NB4 (cell line): ENCODE measurements around the gene LILRB5.
"Not testable (repeated sequence)": the region's sequence is repeated elsewhere in the genome, so short reads cannot be mapped to it uniquely, and the experiment has no call there.

Experiments
- DNase-seq: peaks from one replicate; pipeline ENCODE4 v3.0.0; 2010; ENCODE audit warnings: low read depth
- H3K4me3 ChIP-seq: one replicate; pipeline ENCODE4 v1.5.1; 2011; ENCODE audit warnings: mild to moderate bottlenecking, low read depth, low read length, moderate library complexity
- CTCF ChIP-seq: IDR thresholded peaks from one replicate; pipeline ENCODE4 v1.5.1; 2012; ENCODE audit warnings: low read depth, low read length
- MYC ChIP-seq: IDR thresholded peaks from 2 replicates; pipeline ENCODE4 v1.6.1; 2011; ENCODE audit warnings: low read depth, low read length
- POLR2A ChIP-seq: IDR thresholded peaks from 2 replicates; pipeline ENCODE4 v1.6.1; 2011; ENCODE audit warnings: mild to moderate bottlenecking; ENCODE audit not compliant: insufficient read length; ENCODE audit errors: extremely low read depth
- TF ChIP-seq, protein P1 (sequence below): IDR thresholded peaks from 2 replicates; pipeline ENCODE4 v1.6.1; 2011; ENCODE audit warnings: low read depth, low read length

Gene LILRB5

GRCh38 chr19:54230031-54230430 is 27.0 kb downstream of the LILRB5 start:
- TF ChIP-seq MYC, result no peak
- no peak overlapping the region for H3K4me3 ChIP-seq
- DNase-seq, result no peak

- no peak for TF ChIP-seq MYC
- TF ChIP-seq CTCF, result no peak
- TF ChIP-seq, protein P1, sequence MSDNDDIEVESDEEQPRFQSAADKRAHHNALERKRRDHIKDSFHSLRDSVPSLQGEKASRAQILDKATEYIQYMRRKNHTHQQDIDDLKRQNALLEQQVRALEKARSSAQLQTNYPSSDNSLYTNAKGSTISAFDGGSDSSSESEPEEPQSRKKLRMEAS, result no peak
- TF ChIP-seq POLR2A, result no peak
- DNase-seq, result no peak
- no peak overlapping the region for H3K4me3 ChIP-seq
Measured at GRCh38 chr19:54229146-54229545, 27.9 kb downstream of the LILRB5 start.

DNA sequence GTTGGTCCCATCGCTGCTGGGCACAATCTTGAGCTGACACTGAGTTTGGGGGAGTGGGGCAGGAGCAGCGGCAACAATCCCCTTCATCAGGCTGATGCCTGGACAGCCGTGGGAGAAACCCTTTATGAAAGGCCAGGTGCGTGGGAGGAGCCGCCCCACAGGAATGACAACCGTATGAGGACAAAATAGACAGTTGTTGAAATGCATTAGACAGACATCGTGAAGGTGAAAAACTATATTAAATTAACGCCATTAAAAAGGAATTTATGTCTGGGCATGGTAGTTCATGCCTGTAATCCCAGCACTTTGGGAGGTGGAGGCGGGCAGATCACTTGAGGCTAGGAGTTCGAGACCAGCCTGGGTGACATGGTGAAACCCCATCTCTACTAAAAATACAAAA is 32.5 kb downstream of the LILRB5 start:
- DNase-seq, H3K4me3 ChIP-seq: not testable (repeated sequence)

DNA sequence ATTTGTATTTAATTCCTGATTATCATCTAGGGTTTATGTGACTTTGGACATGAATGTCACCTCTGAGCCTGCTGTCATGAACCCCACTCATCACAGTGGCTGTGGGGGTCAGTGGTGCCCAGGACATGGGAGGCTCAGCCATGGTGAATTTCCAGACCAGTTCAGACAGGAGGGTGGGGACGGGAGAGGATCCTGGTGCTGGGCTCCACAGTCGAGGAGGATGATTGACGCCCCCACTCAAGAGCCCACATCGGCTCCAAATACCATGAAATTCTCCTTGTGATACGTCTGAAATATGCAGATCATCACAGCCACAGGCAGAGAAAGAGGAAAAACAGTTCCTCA is 33.2 kb downstream of the LILRB5 start:
- not testable (repeated sequence) for DNase-seq, H3K4me3 ChIP-seq

DNA sequence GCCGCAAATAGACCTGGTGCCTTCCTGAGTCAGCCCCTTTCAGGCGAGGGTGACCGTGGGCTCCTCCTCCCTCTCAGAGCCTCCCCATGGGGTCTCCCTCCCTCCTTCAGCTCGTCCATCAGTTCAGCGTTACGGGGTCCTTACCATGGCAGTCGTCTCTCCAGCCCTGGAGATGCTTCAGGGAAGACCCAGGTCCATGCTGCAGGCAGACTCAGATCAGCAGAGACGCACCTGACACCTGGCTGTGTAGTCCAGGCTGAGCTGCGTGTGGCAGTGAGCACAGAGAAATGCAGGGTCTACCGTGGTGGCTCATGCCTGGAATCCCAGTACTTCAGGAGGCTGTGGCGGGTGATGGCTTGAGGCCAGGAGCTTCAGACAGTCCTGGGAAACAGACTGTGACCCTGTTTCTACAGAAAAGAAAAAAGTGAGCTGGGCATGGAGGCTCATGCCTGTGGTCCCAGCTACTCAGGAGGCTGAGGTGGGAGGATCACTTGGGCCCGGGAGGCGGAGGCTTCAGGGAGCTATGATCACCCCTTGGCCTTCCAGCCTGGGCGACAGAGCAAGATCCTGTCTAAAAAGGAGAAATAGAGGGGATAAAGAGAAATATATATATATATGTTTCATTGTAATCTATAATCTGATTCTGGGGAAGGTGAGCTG is 33.7 kb downstream of the LILRB5 start:
- DNase-seq, H3K4me3 ChIP-seq: not testable (repeated sequence)

DNA sequence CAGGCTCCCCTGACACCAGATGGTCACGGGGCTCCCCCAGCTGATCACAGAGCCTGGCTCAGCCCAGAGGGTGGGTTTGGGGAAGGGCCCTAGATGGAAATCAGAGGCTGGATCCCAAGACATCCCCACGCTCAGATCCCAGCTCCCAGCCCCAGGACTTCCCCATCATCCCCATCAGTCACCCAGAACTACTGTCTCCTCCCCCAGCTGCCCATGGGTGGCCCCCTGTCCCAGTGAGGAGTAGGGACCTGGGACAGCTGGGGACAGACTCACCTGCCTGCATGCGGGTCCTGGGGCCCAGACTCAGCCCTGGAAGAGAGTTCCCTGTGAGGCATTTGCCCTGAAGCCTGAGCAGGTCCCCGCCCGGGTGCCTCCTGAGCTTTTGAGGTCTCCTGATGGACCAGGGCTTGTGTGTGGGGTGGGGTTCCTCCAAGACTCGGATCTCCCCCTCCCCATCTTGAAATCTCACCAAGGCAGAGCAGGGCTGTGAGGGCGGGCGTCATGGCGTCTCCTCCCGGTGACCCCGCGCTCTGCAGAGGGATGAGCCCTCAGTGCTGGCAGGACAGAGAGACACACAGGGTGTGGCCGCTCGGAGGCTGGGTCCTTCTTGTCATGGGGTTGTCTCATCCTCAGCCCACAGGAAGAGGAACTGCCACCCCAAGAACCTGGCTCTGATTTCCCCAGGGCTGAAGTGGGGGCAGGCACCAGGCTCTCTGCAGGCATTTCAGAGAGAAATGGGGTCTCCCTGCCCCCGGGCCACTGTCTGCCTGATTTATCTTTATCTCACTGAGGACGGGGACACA is 34.4 kb downstream of the LILRB5 start, which contains the start of gene LILRB3:
Gene LILRB3, minus strand, starts transcription at position 534 of the 803 bp plus-strand sequence. Its CDS starts 31 bp downstream, at position 503.
- not testable (repeated sequence) for H3K4me3 ChIP-seq, DNase-seq

- DNase-seq, H3K4me3 ChIP-seq: not testable (repeated sequence)
Measured at GRCh38 chr19:54221947-54222346, 35.1 kb downstream of the LILRB5 start.

GRCh38 chr19:54219702-54220101 is 37.4 kb downstream of the LILRB5 start:
- not testable (repeated sequence) for DNase-seq, H3K4me3 ChIP-seq

GRCh38 chr19:54218960-54219661 is 38.0 kb downstream of the LILRB5 start:
- TF ChIP-seq CTCF (no peak), POLR2A (no peak), MYC (no peak)
- TF ChIP-seq, protein P1, result no peak
- DNase-seq, result no peak
- H3K4me3 ChIP-seq, result no peak overlapping the region

- TF ChIP-seq CTCF (no peak), MYC (no peak), POLR2A (no peak)
- TF ChIP-seq, protein P1, result no peak
- no peak overlapping the region for H3K4me3 ChIP-seq
- DNase-seq, result no peak
Measured at GRCh38 chr19:54218259-54218658, 38.8 kb downstream of the LILRB5 start.

DNA sequence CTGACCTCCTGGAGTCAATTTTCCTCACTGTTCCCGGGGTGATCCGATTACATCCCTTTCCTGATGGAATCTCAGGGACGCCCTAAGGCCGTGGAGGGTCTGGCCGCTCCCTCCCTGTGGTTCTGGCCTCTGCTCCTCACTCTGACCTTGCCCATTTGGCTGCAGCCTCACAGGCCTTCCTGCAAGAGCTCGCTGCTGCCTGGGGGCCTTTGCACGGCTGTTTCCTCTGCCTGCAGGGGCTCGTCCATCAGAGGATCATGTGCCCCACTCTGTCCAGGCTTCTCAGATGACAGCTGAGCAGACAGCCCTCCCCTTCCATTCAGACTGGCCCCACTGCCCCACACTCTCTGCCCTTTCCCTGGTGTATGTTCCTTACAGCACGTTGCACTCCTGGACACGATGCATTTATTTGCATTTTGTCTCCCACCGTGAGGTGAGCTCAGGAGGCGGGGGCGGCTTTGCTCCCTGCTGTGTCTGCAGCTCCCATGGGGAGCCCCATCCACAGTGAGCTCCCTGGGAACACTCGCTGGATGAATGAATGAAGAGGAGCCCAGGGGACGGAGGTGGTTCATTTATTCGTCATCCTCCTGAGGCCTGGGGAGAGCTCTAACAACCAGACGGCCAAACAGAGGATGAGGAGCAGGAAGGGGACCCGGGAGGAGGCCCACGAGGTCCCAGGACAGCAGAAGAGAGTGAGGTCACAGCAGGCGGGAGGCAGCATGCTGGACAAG is 39.4 kb downstream of the LILRB5 start:
- DNase-seq, H3K4me3 ChIP-seq: not testable (repeated sequence)
